HG02870 (cell line): ENCODE measurements around the gene INKA1.

Source experiments
- ATAC-seq: cut with Tn5 transposase; IDR thresholded peaks from one replicate; pipeline ENCODE4 v1.9.1; 2021; ENCODE audit warnings: mild to moderate bottlenecking, moderate library complexity; ENCODE audit not compliant: unreplicated experiment

INKA1 gene

GRCh38 chr3:49786357-49787181 lies 16.5 kb upstream of the INKA1 start, which contains the start of gene IP6K1:
TSS of gene IP6K1 (minus strand) at chr3:49786542. CDS start at chr3:49748040, 38,502 bp downstream.
- ATAC-seq, result peak; percentile 98

GRCh38 chr3:49787182-49787464 lies 15.9 kb upstream of the INKA1 start:
- no peak for ATAC-seq

GRCh38 chr3:49787536-49787935 lies 15.5 kb upstream of the INKA1 start:
- no peak for ATAC-seq

- no peak for ATAC-seq
Measured at GRCh38 chr3:49788056-49788455, 15.0 kb upstream of the INKA1 start.

- no peak for ATAC-seq
Measured at GRCh38 chr3:49790626-49791411, 12.2 kb upstream of the INKA1 start.

GRCh38 chr3:49791571-49791970 lies 11.5 kb upstream of the INKA1 start:
- ATAC-seq, result no peak

DNA sequence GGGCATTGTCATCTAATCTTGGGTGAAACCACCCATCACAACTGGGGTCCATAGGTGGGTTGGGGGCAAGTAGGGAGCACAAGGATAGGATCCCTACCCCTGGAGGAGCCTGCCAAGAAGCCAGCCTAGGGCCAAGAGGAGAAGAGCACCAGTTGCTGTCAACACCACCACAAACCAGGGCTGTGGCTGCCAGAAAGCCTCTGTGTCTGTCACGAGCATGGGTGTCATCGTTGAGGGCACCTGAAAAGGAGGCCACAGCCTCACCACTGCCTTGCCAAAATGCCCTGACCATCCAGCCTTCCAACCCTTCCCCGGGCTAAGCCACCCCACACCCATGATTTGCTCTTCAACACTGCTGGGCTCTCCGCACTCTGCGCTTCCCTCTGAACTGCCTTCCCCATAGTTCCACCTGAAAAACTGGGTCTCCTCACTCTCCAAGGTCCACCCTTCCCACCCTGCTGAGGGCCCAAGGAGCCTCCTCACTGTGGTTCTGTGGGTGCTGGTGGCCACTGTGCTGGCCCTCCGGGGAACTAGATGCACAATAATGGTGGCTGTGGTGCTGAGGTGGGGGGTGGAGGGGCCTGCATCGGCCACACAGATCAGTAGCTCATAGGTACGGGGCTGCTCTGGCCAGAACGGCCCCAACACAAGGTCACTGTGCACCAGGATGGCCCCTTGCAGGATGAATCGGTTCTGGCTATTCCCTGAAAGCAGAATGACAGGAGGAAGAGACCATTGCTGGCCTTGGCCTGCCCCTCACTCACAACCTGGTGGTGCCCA lies 10.5 kb upstream of the INKA1 start:
- no peak for ATAC-seq

DNA sequence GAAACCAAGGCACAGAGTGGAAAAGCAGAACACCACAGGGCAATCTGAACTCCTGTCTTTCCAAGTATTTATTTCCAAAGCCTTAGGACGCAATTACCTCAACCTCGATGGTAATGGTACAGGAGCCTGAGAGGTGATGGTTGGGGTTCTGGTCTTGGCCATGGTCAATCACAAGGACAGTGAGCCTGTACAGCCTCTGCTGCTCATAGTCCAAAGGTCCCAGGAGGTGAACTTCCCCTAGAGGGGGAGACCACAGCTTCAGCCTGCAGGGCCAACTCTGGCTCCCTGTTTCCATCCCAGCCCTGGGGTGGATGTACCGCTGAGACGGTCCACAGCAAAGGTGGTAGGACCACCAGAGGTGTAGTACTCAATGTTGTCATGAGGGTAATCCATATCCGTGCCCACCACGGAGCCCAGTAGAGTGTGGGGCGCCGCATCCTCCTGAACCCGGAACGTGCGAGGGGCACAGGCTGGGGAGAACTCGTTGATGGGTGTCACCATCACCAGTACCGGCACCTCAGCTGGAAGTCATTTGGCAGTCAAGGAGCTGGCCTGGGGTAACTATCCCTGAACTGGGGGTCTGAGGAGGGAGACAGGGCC lies 9.5 kb upstream of the INKA1 start:
- ATAC-seq, result no peak

DNA sequence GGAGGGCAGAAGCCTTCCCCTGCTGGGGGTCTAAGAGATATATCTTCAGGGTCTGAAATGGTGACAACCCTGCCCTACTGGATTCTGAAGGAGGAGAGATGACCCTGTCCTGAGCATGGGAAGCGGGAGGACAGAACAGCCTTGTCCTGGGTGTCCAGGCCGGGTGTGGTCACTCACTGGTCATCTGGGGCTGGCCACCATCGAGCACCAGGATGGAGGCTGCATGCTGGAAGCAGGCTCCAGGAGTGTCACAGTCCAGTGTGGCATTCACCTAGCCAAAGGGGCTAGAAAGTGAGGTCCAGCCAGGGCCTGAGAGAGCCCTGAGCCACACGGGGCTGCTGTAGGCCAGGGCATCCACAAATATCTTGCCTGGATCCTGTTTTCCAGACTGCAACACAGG lies 8.6 kb upstream of the INKA1 start:
- ATAC-seq, result no peak

DNA sequence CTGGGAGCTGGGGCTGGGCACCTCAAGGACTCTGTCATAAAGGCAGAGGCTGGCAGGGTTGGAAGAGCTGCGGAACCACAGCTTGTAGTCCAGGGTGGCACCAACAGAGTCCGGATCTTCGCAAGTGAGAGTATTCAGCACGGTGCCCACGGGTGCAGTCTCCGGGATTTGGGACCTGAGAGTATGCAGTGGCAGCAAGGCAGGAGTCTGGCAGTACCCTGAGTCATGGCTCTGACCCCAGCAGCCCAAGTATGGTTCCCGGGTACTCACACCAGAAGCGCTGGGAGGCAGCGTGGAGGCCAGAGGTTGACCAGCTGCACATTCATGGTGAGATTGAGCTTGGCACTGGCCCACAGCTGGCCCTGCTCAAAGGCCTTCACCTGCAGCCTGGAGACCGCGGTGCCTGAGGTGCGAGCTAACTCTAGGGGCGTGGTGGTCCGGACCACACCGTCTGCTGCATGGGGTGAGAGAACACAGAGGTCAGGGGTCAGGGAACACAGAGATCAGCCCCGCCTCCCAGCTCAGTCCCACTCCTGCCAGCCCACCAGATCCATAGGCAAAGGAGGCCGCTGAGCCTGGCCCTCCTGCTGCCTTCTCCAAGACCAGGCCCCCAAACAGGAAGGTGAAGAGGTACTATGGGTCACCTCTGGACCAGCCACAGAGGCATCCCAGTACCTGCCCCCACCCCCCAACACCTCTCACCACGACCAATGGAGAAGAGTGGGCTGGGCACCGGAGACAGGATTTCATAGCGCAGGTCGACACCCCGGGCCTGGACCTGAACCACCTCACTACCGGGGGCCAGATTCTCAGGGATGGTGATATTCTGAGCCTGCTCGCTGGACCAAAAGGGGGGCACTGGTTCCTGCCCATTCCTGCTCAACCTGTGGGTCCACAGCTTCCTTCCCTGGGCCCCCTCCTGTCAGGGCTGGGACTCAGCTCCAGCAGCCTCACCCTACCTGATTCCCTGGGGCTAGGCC lies 7.8 kb upstream of the INKA1 start:
- ATAC-seq, result no peak

GRCh38 chr3:49799105-49799504 lies 4.0 kb upstream of the INKA1 start:
- ATAC-seq, result no peak

DNA sequence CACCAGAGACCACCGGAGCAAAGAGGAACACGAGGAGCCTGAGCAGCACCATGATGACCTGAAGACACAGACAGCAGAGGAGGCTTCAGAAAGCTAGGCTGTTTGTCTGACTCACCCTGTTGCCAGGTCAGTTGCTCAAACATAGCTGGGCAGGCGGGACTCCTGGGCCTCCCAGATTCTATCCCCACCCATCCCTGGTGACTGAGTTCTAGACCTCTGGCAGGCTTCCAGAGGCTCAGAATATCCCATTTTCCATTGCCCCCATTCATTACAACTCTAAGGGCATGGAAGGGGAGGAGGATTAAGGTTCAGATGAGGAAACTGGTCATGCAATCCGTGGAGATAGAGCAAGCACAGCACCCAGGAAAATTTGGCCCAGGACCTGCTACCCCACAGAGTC lies 3.3 kb upstream of the INKA1 start, which contains the start of gene CDHR4:
TSS of gene CDHR4 (minus strand) at position 113 of the 400 bp plus-strand sequence. CDS start at position 52, 61 bp downstream.
- no peak for ATAC-seq

DNA sequence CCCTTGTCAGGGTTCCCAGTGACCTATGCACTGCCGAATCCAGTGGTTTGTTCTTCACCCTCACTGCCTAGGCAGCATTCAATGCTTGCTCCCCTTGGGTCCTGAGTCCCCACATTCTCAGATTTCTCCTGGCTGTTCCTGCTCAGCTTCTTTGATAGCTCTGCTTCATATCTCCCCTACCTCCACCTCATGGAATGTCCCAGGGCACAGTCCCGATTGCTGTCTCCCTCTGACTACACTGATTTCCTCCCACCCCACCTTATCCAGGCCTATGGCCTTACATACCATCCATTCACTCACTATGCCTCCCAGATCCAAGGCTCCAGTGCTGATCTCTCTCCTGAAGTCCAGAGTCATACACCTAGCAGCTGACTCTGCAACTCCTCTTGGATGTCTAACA lies 1.9 kb upstream of the INKA1 start:
- ATAC-seq, result no peak

GRCh38 chr3:49803465-49804140 lies 542 bp downstream of the INKA1 start:
- peak; percentile 13 for ATAC-seq

DNA sequence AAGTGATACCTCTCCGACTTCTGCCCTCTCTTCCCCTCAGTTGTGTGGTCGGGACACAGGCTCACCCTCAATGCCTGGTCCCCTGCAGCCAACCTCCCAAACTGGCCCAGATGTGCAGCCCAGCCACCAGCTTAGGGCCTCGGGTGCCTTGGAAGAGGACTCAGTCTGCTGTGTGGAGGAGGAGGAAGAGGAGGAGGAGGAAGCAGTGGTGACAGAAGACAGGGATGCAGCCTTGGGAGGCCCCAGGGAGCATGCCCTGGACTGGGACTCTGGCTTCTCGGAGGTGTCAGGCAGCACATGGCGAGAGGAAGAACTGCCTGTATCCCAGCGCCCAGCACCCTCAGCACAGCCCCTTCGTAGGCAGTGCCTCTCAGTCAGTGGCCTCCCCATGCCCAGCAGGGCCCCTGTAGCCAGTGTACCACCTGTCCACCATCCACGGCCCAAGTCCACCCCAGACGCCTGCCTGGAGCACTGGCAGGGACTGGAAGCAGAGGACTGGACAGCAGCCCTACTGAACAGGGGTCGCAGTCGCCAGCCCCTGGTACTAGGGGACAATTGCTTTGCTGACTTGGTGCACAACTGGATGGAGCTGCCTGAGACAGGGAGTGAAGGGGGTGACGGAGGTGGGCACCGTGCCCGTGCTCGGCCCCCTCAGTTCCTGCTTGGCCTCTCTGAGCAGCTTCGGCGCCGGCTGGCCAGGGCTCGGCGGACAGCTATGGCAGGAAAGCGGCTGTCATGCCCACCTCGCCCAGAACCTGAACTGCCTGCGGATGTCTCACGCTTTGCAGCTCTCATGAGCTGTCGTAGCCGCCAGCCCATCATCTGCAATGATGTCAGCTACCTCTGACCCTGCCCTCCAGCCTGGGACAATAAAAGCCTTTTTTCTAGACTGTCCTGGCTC lies 1.3 kb downstream of the INKA1 start:
- no peak for ATAC-seq

GRCh38 chr3:49805367-49805782 lies 2.3 kb downstream of the INKA1 start:
- ATAC-seq, result no peak

- no peak for ATAC-seq
Measured at GRCh38 chr3:49805897-49806701, 3.0 kb downstream of the INKA1 start.
